ENCODE data around the gene ZBP1.
A peak's percentile ranks its signal among the peaks of the same experiment; 100 is the strongest.

Gene ZBP1

DNA sequence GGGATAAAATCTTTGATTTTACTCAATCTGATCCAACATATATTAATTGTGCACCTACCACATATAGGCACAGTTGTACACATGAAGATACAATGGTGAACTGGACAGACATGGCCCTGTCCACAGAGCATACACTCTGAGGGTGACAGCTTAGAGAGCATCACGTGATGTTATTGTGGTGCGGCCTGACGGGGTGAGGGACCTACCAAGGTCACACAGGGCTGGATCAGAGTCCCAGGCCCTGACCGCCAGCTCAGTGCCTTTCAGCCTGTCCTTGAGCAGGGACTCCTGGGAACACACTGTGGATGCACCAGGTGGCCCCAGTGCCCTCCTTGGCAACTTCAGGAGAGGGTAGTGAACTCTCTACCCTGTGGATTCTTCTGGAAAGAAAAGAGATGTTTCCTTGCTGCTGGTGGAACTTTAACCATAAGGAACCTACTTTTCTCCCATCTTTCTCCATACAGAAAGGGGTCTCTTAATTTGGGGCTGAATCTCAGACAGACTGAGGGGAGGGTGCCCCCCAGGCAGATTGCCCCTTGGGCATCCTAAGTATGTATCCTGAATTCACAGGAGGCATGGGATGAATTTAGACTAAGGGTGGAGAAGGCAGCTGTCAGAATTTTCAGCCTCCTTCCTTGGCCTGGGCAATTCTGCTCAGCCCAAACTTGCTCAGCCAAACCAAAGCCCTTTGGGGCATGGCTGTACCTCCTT, 32.8 kb downstream of the ZBP1 start:
- peaks cover 4% of the 10 kb centered on the region for H3K36me3 Mint-ChIP-seq (ENCODE audit: low read depth)
- H3K27ac Mint-ChIP-seq, result no peak overlapping the region
- H3K27me3 Mint-ChIP-seq (ENCODE audit: low read depth, poor library complexity), result peaks cover 10% of the 10 kb centered on the region
- H3K9me3 Mint-ChIP-seq, result peaks cover 12% of the 10 kb centered on the region
- no peak for DNase-seq
- TF ChIP-seq, protein P1, sequence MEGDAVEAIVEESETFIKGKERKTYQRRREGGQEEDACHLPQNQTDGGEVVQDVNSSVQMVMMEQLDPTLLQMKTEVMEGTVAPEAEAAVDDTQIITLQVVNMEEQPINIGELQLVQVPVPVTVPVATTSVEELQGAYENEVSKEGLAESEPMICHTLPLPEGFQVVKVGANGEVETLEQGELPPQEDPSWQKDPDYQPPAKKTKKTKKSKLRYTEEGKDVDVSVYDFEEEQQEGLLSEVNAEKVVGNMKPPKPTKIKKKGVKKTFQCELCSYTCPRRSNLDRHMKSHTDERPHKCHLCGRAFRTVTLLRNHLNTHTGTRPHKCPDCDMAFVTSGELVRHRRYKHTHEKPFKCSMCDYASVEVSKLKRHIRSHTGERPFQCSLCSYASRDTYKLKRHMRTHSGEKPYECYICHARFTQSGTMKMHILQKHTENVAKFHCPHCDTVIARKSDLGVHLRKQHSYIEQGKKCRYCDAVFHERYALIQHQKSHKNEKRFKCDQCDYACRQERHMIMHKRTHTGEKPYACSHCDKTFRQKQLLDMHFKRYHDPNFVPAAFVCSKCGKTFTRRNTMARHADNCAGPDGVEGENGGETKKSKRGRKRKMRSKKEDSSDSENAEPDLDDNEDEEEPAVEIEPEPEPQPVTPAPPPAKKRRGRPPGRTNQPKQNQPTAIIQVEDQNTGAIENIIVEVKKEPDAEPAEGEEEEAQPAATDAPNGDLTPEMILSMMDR (IDR thresholded peaks at IDR 0.05), result no peak
- no peak overlapping the region for H3K4me3 Mint-ChIP-seq
- H3K4me1 Mint-ChIP-seq, result peaks cover 52% of the 10 kb centered on the region

DNA sequence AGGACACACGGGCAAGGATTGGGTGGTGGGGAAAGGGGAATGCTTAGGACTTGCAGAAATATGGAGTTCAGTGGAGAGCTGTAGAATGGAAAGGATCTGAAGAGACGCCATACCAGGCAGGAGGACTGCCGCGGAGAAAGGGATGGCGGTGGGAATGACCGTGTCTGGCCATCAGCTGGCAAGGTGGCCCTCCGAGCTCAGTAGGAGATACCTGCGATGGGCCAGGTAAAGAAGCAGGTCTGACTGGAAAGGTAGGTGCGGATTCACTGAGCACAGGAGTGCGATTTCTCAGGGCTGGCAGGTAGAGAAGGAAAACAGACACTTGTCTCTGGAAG, 33.3 kb downstream of the ZBP1 start:
- no peak for DNase-seq

DNA sequence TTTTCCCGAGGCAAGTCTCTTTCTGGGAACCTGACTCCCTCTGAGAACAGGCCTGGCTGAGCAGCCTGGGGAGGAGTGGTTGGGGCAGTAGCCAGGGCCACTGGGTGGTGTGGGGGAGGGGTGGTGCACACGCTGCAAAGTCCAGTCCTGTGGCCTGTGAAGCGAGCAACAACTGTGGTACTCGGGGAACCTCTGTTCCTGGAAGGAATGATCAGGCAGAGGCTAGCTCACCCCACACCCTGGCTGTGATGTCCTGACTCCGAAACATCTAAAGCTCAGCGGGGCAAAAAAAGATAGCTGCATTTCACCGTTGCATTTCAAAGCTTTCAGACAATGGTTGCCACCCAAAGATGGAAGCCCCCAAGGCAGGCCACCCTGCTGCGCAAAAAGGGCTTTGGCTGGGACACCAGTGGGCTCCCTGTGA, 33.8 kb downstream of the ZBP1 start:
- peak; percentile 59 for DNase-seq
- peaks cover 10% of the 10 kb centered on the region for H3K27me3 Mint-ChIP-seq (ENCODE audit: low read depth, poor library complexity)

More for the DNA sequence above, 33.3 kb downstream of the ZBP1 start:
- peaks cover 12% of the 10 kb centered on the region for H3K9me3 Mint-ChIP-seq
- H3K4me3 Mint-ChIP-seq, result no peak overlapping the region
- TF ChIP-seq, protein P1 (IDR thresholded peaks at IDR 0.05), result no peak
- peaks cover 57% of the 10 kb centered on the region for H3K4me1 Mint-ChIP-seq
- H3K36me3 Mint-ChIP-seq (ENCODE audit: low read depth), result peaks cover 4% of the 10 kb centered on the region
- H3K27me3 Mint-ChIP-seq (ENCODE audit: low read depth, poor library complexity), result peaks cover 10% of the 10 kb centered on the region
- H3K27ac Mint-ChIP-seq, result no peak overlapping the region

DNA sequence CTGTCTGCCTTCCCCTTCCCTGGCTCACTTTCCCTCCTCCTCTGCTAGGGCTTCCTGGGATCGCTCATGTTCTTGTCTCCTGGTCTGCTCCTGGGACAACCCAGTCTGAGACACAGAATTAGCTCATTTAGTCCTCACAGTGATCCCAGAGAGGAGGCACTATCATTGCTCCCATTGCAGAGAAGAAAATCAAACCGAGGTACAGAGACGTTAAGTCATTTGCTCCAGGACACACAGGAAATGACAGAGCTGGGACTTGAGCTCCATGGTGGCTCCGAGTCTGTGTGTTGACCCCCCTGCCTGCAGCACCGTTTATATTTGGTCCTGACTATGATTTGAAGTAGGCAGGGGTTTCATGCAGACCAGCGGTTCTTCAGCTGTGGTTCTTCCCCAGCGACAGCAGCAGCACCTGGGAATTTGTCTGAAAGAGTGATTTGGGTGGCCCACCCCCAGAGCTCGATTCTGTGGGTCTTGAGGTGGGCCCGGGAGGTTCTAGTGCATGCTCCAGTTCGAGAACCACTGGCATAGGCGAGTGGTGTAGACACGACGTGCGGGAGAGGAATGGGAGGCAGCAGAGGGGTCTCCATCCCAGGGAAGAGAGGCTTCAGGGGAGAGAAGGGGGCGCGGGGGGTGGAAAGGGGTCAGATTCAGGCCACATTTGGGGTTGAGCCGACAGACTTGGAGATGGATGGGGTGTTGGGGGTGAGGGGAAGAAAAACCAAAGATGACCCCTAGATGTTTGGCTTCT, 34.6 kb downstream of the ZBP1 start:
- H3K9me3 Mint-ChIP-seq, result peaks cover 12% of the 10 kb centered on the region
- peaks cover 60% of the 10 kb centered on the region for H3K4me1 Mint-ChIP-seq
- H3K4me3 Mint-ChIP-seq, result peak overlapping the region; percentile 24
- DNase-seq, result no peak
- TF ChIP-seq, protein P1 (IDR thresholded peaks at IDR 0.05), result no peak
- H3K27ac Mint-ChIP-seq, result no peak overlapping the region
- peaks cover 12% of the 10 kb centered on the region for H3K27me3 Mint-ChIP-seq (ENCODE audit: low read depth, poor library complexity)
- H3K36me3 Mint-ChIP-seq (ENCODE audit: low read depth), result peaks cover 4% of the 10 kb centered on the region

More for the DNA sequence above, 33.8 kb downstream of the ZBP1 start:
- no peak overlapping the region for H3K4me3 Mint-ChIP-seq
- peaks cover 4% of the 10 kb centered on the region for H3K36me3 Mint-ChIP-seq (ENCODE audit: low read depth)
- peaks cover 56% of the 10 kb centered on the region for H3K4me1 Mint-ChIP-seq
- peaks cover 12% of the 10 kb centered on the region for H3K9me3 Mint-ChIP-seq
- no peak overlapping the region for H3K27ac Mint-ChIP-seq
- TF ChIP-seq, protein P1 (IDR thresholded peaks at IDR 0.05), result no peak

DNA sequence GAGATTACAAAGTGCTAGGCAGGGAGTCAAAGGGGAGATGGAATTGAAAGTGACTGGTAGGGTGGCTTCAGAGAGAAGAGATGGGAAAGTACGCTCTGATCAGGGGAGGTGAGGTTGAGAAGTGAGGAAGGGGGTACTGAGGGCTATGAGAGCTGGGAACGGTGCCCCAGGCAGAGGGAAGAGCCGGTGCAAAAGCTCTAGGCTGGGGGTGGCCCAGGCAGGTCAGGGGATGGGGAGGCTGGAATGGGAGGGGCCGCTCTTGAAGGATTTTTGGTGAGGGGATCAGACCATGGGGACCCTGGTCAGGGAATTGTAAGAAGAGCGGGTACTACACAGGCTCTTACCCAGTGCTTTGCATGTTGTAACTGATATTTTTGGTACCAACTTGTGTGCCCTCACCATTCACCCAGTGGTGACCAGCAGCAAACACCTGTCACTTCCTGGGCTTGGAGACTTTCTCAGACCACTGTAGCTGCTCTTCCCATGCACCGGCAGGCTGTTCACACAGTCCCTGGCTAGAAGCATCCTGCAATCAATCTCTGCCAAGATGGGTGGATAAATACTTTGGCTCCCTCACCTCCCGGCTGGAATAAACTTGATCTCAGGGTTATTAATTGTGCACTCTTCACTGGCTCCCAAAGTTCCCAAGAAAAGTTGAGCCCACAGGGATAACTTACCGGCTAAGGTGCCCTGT, 35.3 kb downstream of the ZBP1 start:
- TF ChIP-seq, protein P1 (IDR thresholded peaks at IDR 0.05), result no peak
- Mint-ChIP-seq H3K4me3 (no peak overlapping the region), H3K27ac (no peak overlapping the region), H3K36me3 (ENCODE audit: low read depth) (peaks cover 4% of the 10 kb centered on the region), H3K9me3 (peaks cover 12% of the 10 kb centered on the region), H3K27me3 (ENCODE audit: low read depth, poor library complexity) (peaks cover 12% of the 10 kb centered on the region), H3K4me1 (peaks cover 67% of the 10 kb centered on the region)
- no peak for DNase-seq

Measured in nephron progenitor cell (in vitro differentiated cells).